Gastrocnemius medialis (tissue), 4 donors: ENCODE results near the gene ESR1.

ENCODE experiments used
- CTCF ChIP-seq, 5 experiments: fragments of 450-650 bp in 3 of 5; fragments of 200-600 bp in 2 of 5; sonication (generic) in 2 of 5; IDR thresholded peaks in 4 of 5; conservative IDR thresholded peaks in 1 of 5; 1 replicate in 4 of 5; 2 replicates in 1 of 5; pipeline ENCODE4 v1.5.1; 2016 to 2019; ENCODE audit warnings: antibody characterized with exemption in 5 of 5, mild to moderate bottlenecking in 3 of 5, moderate library complexity in 3 of 5
- POLR2A ChIP-seq, 2 donors: fragments of 450-650 bp; IDR thresholded peaks; one replicate each; pipeline ENCODE4 v1.6.1; 2017; ENCODE audit warnings: antibody characterized with exemption in 2 of 2, mild to moderate bottlenecking in 2 of 2, moderate library complexity in 2 of 2

DNA sequence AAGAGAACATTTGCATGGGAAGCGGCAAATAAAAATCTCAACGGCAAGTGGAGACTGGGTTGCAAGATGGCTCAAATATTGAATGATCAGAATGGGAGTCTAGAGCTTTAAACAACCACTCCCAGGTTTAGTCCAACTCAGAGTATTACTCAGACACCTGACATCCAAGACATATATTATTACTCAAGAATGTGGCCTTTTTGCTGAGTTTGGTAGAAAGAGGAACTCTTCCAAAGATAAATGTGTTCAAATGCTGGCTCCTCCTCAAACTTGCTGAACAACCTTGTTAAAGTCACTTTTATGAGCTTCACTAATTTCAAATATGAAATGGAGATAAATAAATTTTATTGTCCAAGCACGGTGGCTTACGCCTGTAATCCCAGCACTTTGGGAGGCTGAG, 77.8 kb downstream of the ESR1 start:
- TF ChIP-seq CTCF (IDR thresholded peaks at IDR 0.05 in 4 of 5, conservative IDR thresholded peaks at IDR 0.05 in 1 of 5) (no peak), POLR2A (IDR thresholded peaks at IDR 0.05) (no peak)
